Stimulated activated naive CD4-positive, alpha-beta T cell treated with Interleukin-2 at 50 U/mL for 16 hours (primary cell): ENCODE measurements around the gene ACSL1.

ENCODE experiments used
- DNase-seq: peaks from one replicate; lab custom pipeline; 2025; lab: John Stamatoyannopoulos, UW

Gene ACSL1

GRCh38 chr4:184811526-184812198, 14.1 kb downstream of the ACSL1 start:
- DNase-seq = no peak

GRCh38 chr4:184810720-184811119, 15.0 kb downstream of the ACSL1 start:
- no peak for DNase-seq

- no peak for DNase-seq
Measured at GRCh38 chr4:184808713-184809050, 17.1 kb downstream of the ACSL1 start.

- no peak for DNase-seq
Measured at GRCh38 chr4:184807797-184808712, 17.7 kb downstream of the ACSL1 start.

GRCh38 chr4:184807256-184807655, 18.5 kb downstream of the ACSL1 start:
- no peak for DNase-seq

- no peak for DNase-seq
Measured at GRCh38 chr4:184806711-184807110, 19.1 kb downstream of the ACSL1 start.

GRCh38 chr4:184806229-184806550, 19.6 kb downstream of the ACSL1 start:
- no peak for DNase-seq

GRCh38 chr4:184805462-184806228, 20.1 kb downstream of the ACSL1 start:
- DNase-seq = no peak

- no peak for DNase-seq
Measured at GRCh38 chr4:184804621-184805020, 21.1 kb downstream of the ACSL1 start.

GRCh38 chr4:184803874-184804273, 21.9 kb downstream of the ACSL1 start:
- no peak for DNase-seq

- DNase-seq = no peak
Measured at GRCh38 chr4:184803133-184803532, 22.6 kb downstream of the ACSL1 start.

- DNase-seq = no peak
Measured at GRCh38 chr4:184802697-184803015, 23.1 kb downstream of the ACSL1 start.

- DNase-seq = no peak
Measured at GRCh38 chr4:184801781-184802696, 23.7 kb downstream of the ACSL1 start.

GRCh38 chr4:184798504-184798903, 27.3 kb downstream of the ACSL1 start:
- no peak for DNase-seq

- DNase-seq = no peak
Measured at GRCh38 chr4:184796906-184797305, 28.9 kb downstream of the ACSL1 start.

- DNase-seq = no peak
Measured at GRCh38 chr4:184795214-184795844, 30.4 kb downstream of the ACSL1 start.

GRCh38 chr4:184794470-184794869, 31.3 kb downstream of the ACSL1 start:
- no peak for DNase-seq

- no peak for DNase-seq
Measured at GRCh38 chr4:184793735-184794355, 31.9 kb downstream of the ACSL1 start.

- DNase-seq = peak; percentile 35
Measured at GRCh38 chr4:184792950-184793555, 32.7 kb downstream of the ACSL1 start.

- DNase-seq = no peak
Measured at GRCh38 chr4:184792334-184792733, 33.4 kb downstream of the ACSL1 start.

GRCh38 chr4:184790826-184791225, 34.9 kb downstream of the ACSL1 start:
- DNase-seq = no peak
